Naive thymus-derived CD4-positive, alpha-beta T cell (primary cell): Measurements from ENCODE around the gene NME3. TPM values are rescaled to one million over a fixed set of nuclear protein-coding genes. Genes with fewer than 3 reads are reported as not detected.
"Not testable (repeated sequence)": the region's sequence is repeated elsewhere in the genome, so short reads cannot be mapped to it uniquely, and the experiment has no call there.

Experiments used
- ATAC-seq: fragments of 150-1000 bp; cut with Tn5 transposase; 2 replicates; pipeline ENCODE4 v1.10.0; 2021; ENCODE audit warnings: mild to moderate bottlenecking, moderate library complexity
- CTCF ChIA-PET: fragments of 350-600 bp; sonication (Branson Sonifier 250); formaldehyde crosslinking; loops from one replicate; lab custom pipeline; 2021; ENCODE audit warnings: antibody characterized with exemption; lab: Charles Lee
- POLR2A ChIA-PET: fragments of 350-600 bp; sonication (Branson Sonifier 250); formaldehyde crosslinking; loops from one replicate; lab custom pipeline; 2021; ENCODE audit warnings: antibody characterized with exemption, inconsistent platforms; lab: Charles Lee
- DNase-seq, 9 donors: peaks; one replicate each; pipeline versions ENCODE4 v3.0.0 to v3.0.0-alpha.2; 2020 to 2022; ENCODE audit warnings: mixed read lengths in 1 of 9
- H3K27ac ChIP-seq: one replicate; pipeline ENCODE4 v1.7.0; 2013; ENCODE audit warnings: mild to moderate bottlenecking, low read depth, low read length, moderate library complexity
- H3K27me3 ChIP-seq, 2 donors: one replicate each; pipeline ENCODE4 v1.7.0; 2013; ENCODE audit warnings: low read length in 2 of 2, mild to moderate bottlenecking in 2 of 2, moderate library complexity in 2 of 2; ENCODE audit not compliant: control insufficient read depth in 2 of 2, insufficient read depth in 2 of 2
- H3K36me3 ChIP-seq, 3 experiments: 1 replicate in 2 of 3; 2 replicates in 1 of 3; pipeline ENCODE4 v1.7.0; 2013; ENCODE audit warnings: low read length in 3 of 3, mild to moderate bottlenecking in 3 of 3, moderate library complexity in 1 of 3; ENCODE audit not compliant: insufficient read depth in 3 of 3, control insufficient read depth in 2 of 3
- H3K4me1 ChIP-seq, 2 donors: one replicate each; pipeline ENCODE4 v1.7.0; 2013; ENCODE audit warnings: low read length in 2 of 2, mild to moderate bottlenecking in 2 of 2, moderate library complexity in 1 of 2; ENCODE audit not compliant: control insufficient read depth in 2 of 2, insufficient read depth in 2 of 2
- H3K4me3 ChIP-seq: 2 replicates; pipeline ENCODE4 v1.7.0; 2013; ENCODE audit warnings: mild to moderate bottlenecking, low read length
- H3K9me3 ChIP-seq, 3 experiments: 1 replicate in 2 of 3; 2 replicates in 1 of 3; pipeline ENCODE4 v1.7.0; 2013; ENCODE audit warnings: low read length in 3 of 3; ENCODE audit not compliant: control insufficient read depth in 2 of 3
- H3K27ac Mint-ChIP-seq, 9 donors: one replicate each; pipeline ENCODE4 v1.8.0; 2020 to 2022; ENCODE audit warnings: mixed read lengths in 9 of 9, mild to moderate bottlenecking in 8 of 9, moderate library complexity in 5 of 9, inconsistent platforms in 2 of 9
- H3K27me3 Mint-ChIP-seq, 5 donors: one replicate each; pipeline ENCODE4 v1.8.0; 2021 to 2022; ENCODE audit warnings: mixed read lengths in 5 of 5, mild to moderate bottlenecking in 1 of 5
- H3K36me3 Mint-ChIP-seq, 5 donors: one replicate each; pipeline ENCODE4 v1.8.0; 2020 to 2022; ENCODE audit warnings: mixed read lengths in 5 of 5, mild to moderate bottlenecking in 3 of 5, inconsistent platforms in 1 of 5
- H3K4me1 Mint-ChIP-seq, 7 donors: one replicate each; pipeline ENCODE4 v1.8.0; 2020 to 2022; ENCODE audit warnings: mixed read lengths in 7 of 7, mild to moderate bottlenecking in 3 of 7, inconsistent platforms in 1 of 7
- H3K4me3 Mint-ChIP-seq, 10 donors: one replicate each; pipeline ENCODE4 v1.8.0; 2020 to 2022; ENCODE audit warnings: mild to moderate bottlenecking in 10 of 10, mixed read lengths in 10 of 10, moderate library complexity in 6 of 10, inconsistent platforms in 2 of 10
- H3K9me3 Mint-ChIP-seq, 11 donors: one replicate each; pipeline ENCODE4 v1.8.0; 2020 to 2022; ENCODE audit warnings: mixed read lengths in 11 of 11, mild to moderate bottlenecking in 4 of 11, inconsistent platforms in 1 of 11, moderate library complexity in 1 of 11
- intact Hi-C, 2 donors: fragments of 100-400 bp; cut with micrococcal nuclease; formaldehyde crosslinking; loops; one replicate each; pipeline ENCODE4 v1.15.1; 2023
- polyA plus RNA-seq, 2 donors: library from polyadenylated mRNA; unstranded; fragments of 300-500 nt; fragmentation: Illumina TruSeq; gene quantifications; one replicate each; pipeline ENCODE4 v1.2.3, GENCODE V29; 2021
- total RNA-seq, 6 experiments: library from RNA in 5 of 6; stranded (reverse) in 5 of 6; gene quantifications; 1 replicate in 5 of 6; 2 replicates in 1 of 6; pipeline ENCODE4 v1.2.3 and lab custom pipeline; 2021 to 2026

NME3 gene
- total and polyA plus RNA-seq, 7 experiments from 2014 or later: 49.4 to 81.5 (median 70.6) TPM

GRCh38 chr16:1810536-1810935 lies 39.2 kb upstream of the NME3 start:
- ChIA-PET CTCF (no interaction called here), POLR2A (no interaction called here)
- Mint-ChIP-seq H3K36me3 (peaks cover 0 to 38% (median 21%) of the 10 kb centered on the region in 5 donors), H3K4me1 (peaks cover 2 to 14% (median 9%) of the 10 kb centered on the region in 7 donors), H3K27ac (no peak overlapping the region), H3K9me3 (peaks cover 0 to 2% (median 0%) of the 10 kb centered on the region in 11 donors), H3K27me3 (no peaks in the 10 kb centered on the region), H3K4me3 (no peak overlapping the region)
- Histone ChIP-seq H3K9me3 (no peaks in the 10 kb centered on the region), H3K27ac (no peak overlapping the region), H3K4me1 (no peaks in the 10 kb centered on the region), H3K27me3 (no peaks in the 10 kb centered on the region), H3K36me3 (peaks cover 8 to 52% (median 11%) of the 10 kb centered on the region in 3 experiments), H3K4me3 (no peak overlapping the region)
- intact Hi-C loops: no loop called here
- DNase-seq (no peak), ATAC-seq (no peak)

DNA sequence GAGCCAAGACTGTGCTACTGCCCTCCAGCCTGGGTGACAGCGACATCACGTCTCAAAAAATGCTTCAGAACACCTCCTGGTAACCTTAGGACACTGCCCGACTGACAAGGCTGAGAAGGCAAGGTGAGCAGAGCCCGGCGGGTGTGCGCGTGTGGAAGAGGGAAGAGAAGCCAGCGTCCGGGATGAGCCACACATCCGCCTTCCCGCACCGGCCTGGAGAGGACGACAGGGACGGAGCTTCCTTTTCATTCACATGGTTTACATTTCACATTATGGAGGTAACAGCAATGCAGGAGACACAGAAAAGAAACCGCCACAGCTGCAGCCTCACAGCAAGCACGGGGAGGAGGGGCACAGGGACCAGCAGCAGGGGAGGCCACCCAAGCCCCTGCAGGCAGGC lies 38.8 kb upstream of the NME3 start:
- H3K36me3 Mint-ChIP-seq: peaks cover 0 to 36% (median 18%) of the 10 kb centered on the region in 5 donors
- H3K9me3 ChIP-seq: no peaks in the 10 kb centered on the region
- H3K4me1 ChIP-seq: no peaks in the 10 kb centered on the region
- H3K9me3 Mint-ChIP-seq: peaks cover 0 to 2% (median 0%) of the 10 kb centered on the region in 11 donors
- H3K4me3 Mint-ChIP-seq: no peak overlapping the region
- H3K27ac ChIP-seq: no peak overlapping the region
- H3K27me3 ChIP-seq: no peaks in the 10 kb centered on the region
- no peaks in the 10 kb centered on the region for H3K27me3 Mint-ChIP-seq
- ATAC-seq (no peak), DNase-seq (no peak)
- intact Hi-C loops: no loop called here
- CTCF ChIA-PET: no interaction called here
- H3K36me3 ChIP-seq: peaks cover 7 to 48% (median 8%) of the 10 kb centered on the region in 3 experiments
- no peak overlapping the region for H3K27ac Mint-ChIP-seq
- POLR2A ChIA-PET: no interaction called here
- no peak overlapping the region for H3K4me3 ChIP-seq
- peaks cover 2 to 14% (median 9%) of the 10 kb centered on the region in 7 donors for H3K4me1 Mint-ChIP-seq

GRCh38 chr16:1809281-1809801 lies 38.0 kb upstream of the NME3 start:
- H3K4me3 ChIP-seq: no peak overlapping the region
- peaks cover 0 to 33% (median 15%) of the 10 kb centered on the region in 5 donors for H3K36me3 Mint-ChIP-seq
- DNase-seq (no peak), ATAC-seq (no peak)
- H3K27me3 Mint-ChIP-seq: no peaks in the 10 kb centered on the region
- peaks cover 7 to 45% (median 8%) of the 10 kb centered on the region in 3 experiments for H3K36me3 ChIP-seq
- intact Hi-C loops: no loop called here
- no peak overlapping the region for H3K27ac ChIP-seq
- no peak overlapping the region for H3K4me3 Mint-ChIP-seq
- peaks cover 0 to 2% (median 0%) of the 10 kb centered on the region in 11 donors for H3K9me3 Mint-ChIP-seq
- no peaks in the 10 kb centered on the region for H3K27me3 ChIP-seq
- H3K4me1 Mint-ChIP-seq: peaks cover 0 to 14% (median 9%) of the 10 kb centered on the region in 7 donors
- ChIA-PET POLR2A (no interaction called here), CTCF (no interaction called here)
- no peak overlapping the region for H3K27ac Mint-ChIP-seq
- H3K9me3 ChIP-seq: no peaks in the 10 kb centered on the region
- no peaks in the 10 kb centered on the region for H3K4me1 ChIP-seq

GRCh38 chr16:1808691-1809090 lies 37.3 kb upstream of the NME3 start:
- Mint-ChIP-seq H3K4me3 (no peak overlapping the region), H3K36me3 (peaks cover 0 to 33% (median 13%) of the 10 kb centered on the region in 5 donors), H3K9me3 (peaks cover 0 to 2% (median 0%) of the 10 kb centered on the region in 11 donors), H3K27ac (no peak overlapping the region), H3K27me3 (no peaks in the 10 kb centered on the region), H3K4me1 (peaks cover 0 to 14% (median 8%) of the 10 kb centered on the region in 7 donors)
- no peak for ATAC-seq
- DNase-seq: no peak
- Histone ChIP-seq H3K27ac (no peak overlapping the region), H3K4me3 (no peak overlapping the region), H3K4me1 (no peaks in the 10 kb centered on the region), H3K36me3 (peaks cover 7 to 41% (median 8%) of the 10 kb centered on the region in 3 experiments), H3K9me3 (no peaks in the 10 kb centered on the region), H3K27me3 (no peaks in the 10 kb centered on the region)
- ChIA-PET CTCF (no interaction called here), POLR2A (no interaction called here)
- intact Hi-C loops: no loop called here

DNA sequence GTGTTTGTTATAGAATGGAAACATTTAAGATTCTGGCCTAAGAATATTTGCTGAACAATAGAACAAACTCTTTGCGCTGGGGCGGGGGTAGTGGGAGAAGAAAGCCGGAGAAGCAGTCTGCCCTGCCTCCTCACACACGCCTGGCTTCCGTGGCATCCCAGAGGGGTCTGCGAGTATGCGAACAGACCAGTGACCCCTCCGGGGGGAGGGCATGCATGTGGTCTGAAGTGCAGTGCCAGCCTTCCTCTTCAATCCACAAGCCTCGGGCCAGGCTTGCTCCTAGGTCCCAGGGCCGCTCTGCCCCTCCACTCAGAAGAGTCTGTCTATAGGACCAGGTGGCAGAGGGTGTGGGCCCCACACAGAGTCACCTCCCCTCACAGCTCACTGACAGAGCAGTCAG lies 36.3 kb upstream of the NME3 start:
- CTCF ChIA-PET: no interaction called here
- ATAC-seq: no peak
- H3K4me3 ChIP-seq: no peak overlapping the region
- Mint-ChIP-seq H3K4me1 (peaks cover 0 to 3% (median 0%) of the 10 kb centered on the region in 7 donors), H3K27ac (no peak overlapping the region), H3K4me3 (no peak overlapping the region), H3K9me3 (peaks cover 0 to 2% (median 0%) of the 10 kb centered on the region in 11 donors), H3K27me3 (no peaks in the 10 kb centered on the region), H3K36me3 (peaks cover 0 to 33% (median 10%) of the 10 kb centered on the region in 5 donors)
- H3K9me3 ChIP-seq: no peaks in the 10 kb centered on the region
- H3K27me3 ChIP-seq: no peaks in the 10 kb centered on the region
- DNase-seq: no peak
- H3K36me3 ChIP-seq: peaks cover 7 to 37% (median 8%) of the 10 kb centered on the region in 3 experiments
- H3K4me1 ChIP-seq: no peaks in the 10 kb centered on the region
- intact Hi-C loops: no loop called here
- no peak overlapping the region for H3K27ac ChIP-seq
- POLR2A ChIA-PET: no interaction called here

DNA sequence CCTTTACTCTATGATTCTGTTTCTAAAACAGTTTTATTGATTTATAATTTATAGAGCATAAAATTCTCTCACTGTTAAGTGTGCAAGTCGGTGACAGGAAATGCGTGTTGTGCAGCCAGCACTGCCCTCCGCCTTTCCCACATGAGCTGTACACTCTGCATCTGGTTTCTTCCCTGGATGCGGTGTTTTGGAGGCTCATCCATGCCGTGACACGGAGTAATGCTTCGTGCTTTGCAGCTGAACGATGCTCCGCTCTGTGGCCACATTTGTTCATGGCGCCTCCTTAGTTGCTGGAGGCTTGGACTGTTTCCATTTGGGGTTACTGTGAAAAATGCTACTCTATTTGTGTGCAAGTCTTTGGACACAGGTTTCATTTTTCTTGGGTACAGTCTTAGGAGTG lies 29.4 kb upstream of the NME3 start:
- H3K27me3 ChIP-seq: no peaks in the 10 kb centered on the region
- H3K27me3 Mint-ChIP-seq: no peaks in the 10 kb centered on the region
- peaks cover 0 to 18% (median 7%) of the 10 kb centered on the region in 11 donors for H3K9me3 Mint-ChIP-seq
- no peaks in the 10 kb centered on the region for H3K36me3 ChIP-seq
- ATAC-seq: no peak
- no peak for DNase-seq
- no peak overlapping the region for H3K27ac ChIP-seq
- H3K36me3 Mint-ChIP-seq: peaks cover 0 to 9% (median 3%) of the 10 kb centered on the region in 5 donors
- CTCF ChIA-PET: no interaction called here
- intact Hi-C loops: no loop called here
- H3K4me3 Mint-ChIP-seq: no peak overlapping the region
- H3K9me3 ChIP-seq: peaks cover 0 to 6% (median 0%) of the 10 kb centered on the region in 3 experiments
- no peak overlapping the region for H3K4me3 ChIP-seq
- no peak overlapping the region for H3K27ac Mint-ChIP-seq
- POLR2A ChIA-PET: no interaction called here
- no peaks in the 10 kb centered on the region for H3K4me1 ChIP-seq
- peaks cover 0 to 3% (median 0%) of the 10 kb centered on the region in 7 donors for H3K4me1 Mint-ChIP-seq

DNA sequence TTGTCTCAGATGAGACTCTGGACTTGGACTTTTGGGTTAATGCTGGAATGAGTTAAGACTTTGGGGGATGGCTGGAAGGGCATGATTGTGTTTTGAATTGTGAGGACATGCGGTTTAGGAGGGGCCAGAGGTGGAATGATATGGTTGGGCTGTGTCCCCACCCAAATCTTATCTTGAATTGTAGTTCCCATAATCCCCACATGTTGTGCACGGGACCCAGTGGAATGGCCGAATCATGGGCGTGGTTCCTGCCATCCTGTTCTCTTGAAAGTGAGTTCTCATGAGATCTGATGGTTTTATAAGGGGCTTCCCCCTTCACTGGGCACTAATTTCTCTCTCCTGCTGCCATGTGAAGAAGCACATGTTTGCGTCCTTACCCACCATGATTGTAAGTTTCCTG lies 27.9 kb upstream of the NME3 start:
- DNase-seq, H3K9me3 ChIP-seq, H3K27me3 ChIP-seq, H3K36me3 Mint-ChIP-seq, H3K27ac ChIP-seq, H3K4me1 Mint-ChIP-seq, H3K27me3 Mint-ChIP-seq, H3K4me3 ChIP-seq, H3K36me3 ChIP-seq, ATAC-seq, CTCF ChIA-PET, H3K4me3 Mint-ChIP-seq, intact Hi-C loops, H3K4me1 ChIP-seq: not testable (repeated sequence)
- Mint-ChIP-seq H3K27ac (peak overlapping the region in 1 of 9 donors; percentile 71), H3K9me3 (peaks cover 0 to 18% (median 7%) of the 10 kb centered on the region in 11 donors)
- POLR2A ChIA-PET: interaction anchor here (2.0 kb wide), 1 partner anchor 17 kb away, joined by 7 read pairs; the partner anchor contains the start of genes NUBP2 and SPSB3
